Stimulated activated CD4-positive, alpha-beta T cell treated with anti-CD3 and anti-CD28 coated beads, Interleukin-12 subunit alpha, Interleukin-12 subunit beta, amount 100 ng/mL, for 4 hours (primary cell): Measurements from ENCODE around the gene TPCN2.

Experiments
- DNase-seq: peaks from one replicate; pipeline ENCODE4 v3.0.0-alpha.2; 2020

TPCN2 gene

GRCh38 chr11:69171476-69172240 is 122.9 kb downstream of the TPCN2 start:
- DNase-seq: no peak

- no peak for DNase-seq
Observed at GRCh38 chr11:69172674-69173073, 123.9 kb downstream of the TPCN2 start.

- DNase-seq: no peak
Observed at GRCh38 chr11:69173331-69173730, 124.6 kb downstream of the TPCN2 start.

- DNase-seq: no peak
Observed at GRCh38 chr11:69173925-69174581, 125.3 kb downstream of the TPCN2 start.

GRCh38 chr11:69174841-69175240 is 126.1 kb downstream of the TPCN2 start:
- no peak for DNase-seq

- DNase-seq: no peak
Observed at GRCh38 chr11:69178819-69179482, 130.2 kb downstream of the TPCN2 start.

- no peak for DNase-seq
Observed at GRCh38 chr11:69180226-69180625, 131.5 kb downstream of the TPCN2 start.

GRCh38 chr11:69180726-69181125 is 132.0 kb downstream of the TPCN2 start:
- DNase-seq: no peak

GRCh38 chr11:69183613-69184012 is 134.9 kb downstream of the TPCN2 start:
- DNase-seq: no peak
